SK-N-MC (cell line): ENCODE results near the gene SLC9A3.

Experiments used
- DNase-seq: peaks from one replicate; pipeline ENCODE4 v3.0.0-alpha.2; 2011; ENCODE audit warnings: low read depth, low spot score
- H3K27ac ChIP-seq: fragments of 200-600 bp; sonication (generic); 2 replicates; pipeline ENCODE4 v1.5.1; 2016; ENCODE audit warnings: mixed run types
- H3K36me3 ChIP-seq: fragments of 200-600 bp; sonication (generic); 2 replicates; pipeline ENCODE4 v1.6.1; 2017; ENCODE audit warnings: antibody characterized with exemption, low read length, mixed read lengths; ENCODE audit not compliant: insufficient read depth
- H3K4me3 ChIP-seq: fragments of 200-600 bp; sonication (generic); 2 replicates; pipeline ENCODE4 v1.5.1; 2016
- H3K9ac ChIP-seq: fragments of 200-600 bp; sonication (generic); 2 replicates; pipeline ENCODE4 v1.8.0; 2017; ENCODE audit warnings: mixed run types, mixed read lengths; ENCODE audit not compliant: insufficient read length
- H3K9me3 ChIP-seq: fragments of 200-600 bp; sonication (generic); 2 replicates; pipeline ENCODE4 v1.6.1; 2017; ENCODE audit warnings: low read depth, mild to moderate bottlenecking, antibody characterized with exemption, low read length, moderate library complexity, mixed read lengths
- EZH2 ChIP-seq: fragments of 200-600 bp; sonication (generic); IDR thresholded peaks from one replicate; pipeline ENCODE4 v1.6.1; 2017; ENCODE audit warnings: antibody characterized with exemption
- FOXP2 ChIP-seq: optimal IDR thresholded peaks from 2 replicates; pipeline ENCODE3; 2011; ENCODE audit warnings: mild to moderate bottlenecking, moderate library complexity; ENCODE audit not compliant: insufficient read depth; ENCODE audit errors: extremely low read length, control extremely low read depth
- POLR2AphosphoS5 ChIP-seq: IDR thresholded peaks from 2 replicates; pipeline ENCODE4 v1.6.1; 2012; ENCODE audit warnings: mild to moderate bottlenecking, low read depth, low read length, borderline replicate concordance

Gene SLC9A3

GRCh38 chr5:548256-548655 lies 24.0 kb upstream of the SLC9A3 start:
- Histone ChIP-seq H3K36me3 (no peaks in the 10 kb centered on the region), H3K4me3 (no peak overlapping the region), H3K9ac (no peak overlapping the region), H3K27ac (no peak overlapping the region), H3K9me3 (no peaks in the 10 kb centered on the region)
- TF ChIP-seq EZH2 (no peak), FOXP2 (no peak), POLR2AphosphoS5 (no peak)
- DNase-seq: no peak

GRCh38 chr5:547086-547924 lies 23.1 kb upstream of the SLC9A3 start:
- H3K36me3 ChIP-seq: no peaks in the 10 kb centered on the region
- no peak for DNase-seq
- no peak overlapping the region for H3K27ac ChIP-seq
- H3K9me3 ChIP-seq: no peaks in the 10 kb centered on the region
- no peak overlapping the region for H3K4me3 ChIP-seq
- TF ChIP-seq FOXP2 (no peak), EZH2 (no peak), POLR2AphosphoS5 (no peak)
- H3K9ac ChIP-seq: no peak overlapping the region

- TF ChIP-seq EZH2 (no peak), POLR2AphosphoS5 (no peak), FOXP2 (no peak)
- Histone ChIP-seq H3K4me3 (no peak overlapping the region), H3K9ac (no peak overlapping the region), H3K9me3 (no peaks in the 10 kb centered on the region), H3K27ac (no peak overlapping the region), H3K36me3 (no peaks in the 10 kb centered on the region)
- no peak for DNase-seq
These were observed 22.2 kb upstream of the SLC9A3 start for GRCh38 chr5:546376-546908.

GRCh38 chr5:545641-546375 lies 21.6 kb upstream of the SLC9A3 start:
- DNase-seq: no peak
- H3K9ac ChIP-seq: no peak overlapping the region
- TF ChIP-seq FOXP2 (no peak), EZH2 (no peak)
- H3K9me3 ChIP-seq: no peaks in the 10 kb centered on the region
- no peak overlapping the region for H3K4me3 ChIP-seq
- no peaks in the 10 kb centered on the region for H3K36me3 ChIP-seq
- H3K27ac ChIP-seq: no peak overlapping the region

- H3K4me3 ChIP-seq: no peak overlapping the region
- H3K36me3 ChIP-seq: no peaks in the 10 kb centered on the region
- no peak overlapping the region for H3K27ac ChIP-seq
- H3K9me3 ChIP-seq: no peaks in the 10 kb centered on the region
- no peak for TF ChIP-seq FOXP2
- TF ChIP-seq EZH2: no peak
- TF ChIP-seq POLR2AphosphoS5: no peak
- no peak for DNase-seq
- no peak overlapping the region for H3K9ac ChIP-seq
These were observed 20.6 kb upstream of the SLC9A3 start for GRCh38 chr5:544675-545355.

- Histone ChIP-seq H3K36me3 (no peaks in the 10 kb centered on the region), H3K27ac (no peak overlapping the region), H3K4me3 (no peak overlapping the region), H3K9me3 (no peaks in the 10 kb centered on the region), H3K9ac (no peak overlapping the region)
- no peak for TF ChIP-seq POLR2AphosphoS5
- TF ChIP-seq FOXP2: no peak
- TF ChIP-seq EZH2: no peak
- DNase-seq: no peak
These were observed 19.8 kb upstream of the SLC9A3 start for GRCh38 chr5:543755-544674.

- no peaks in the 10 kb centered on the region for H3K9me3 ChIP-seq
- no peak for TF ChIP-seq POLR2AphosphoS5
- no peak for TF ChIP-seq EZH2
- no peak for TF ChIP-seq FOXP2
- no peaks in the 10 kb centered on the region for H3K36me3 ChIP-seq
- H3K4me3 ChIP-seq: no peak overlapping the region
- no peak overlapping the region for H3K9ac ChIP-seq
- DNase-seq: no peak
- no peak overlapping the region for H3K27ac ChIP-seq
These were observed 19.1 kb upstream of the SLC9A3 start for GRCh38 chr5:543351-543750.
